ENCODE measurements around the gene PACSIN3. TPM values are rescaled to one million over a fixed set of nuclear protein-coding genes. Genes with fewer than 3 reads are reported as not detected.

Gene PACSIN3
- total and polyA plus RNA-seq, 2 of the 13 experiments (the other 11 are each of a cell fraction or from before 2014, with no cell fraction given) = 47.9 to 93.3 TPM

GRCh38 chr11:47186700-47187695 lies 764 bp upstream of the PACSIN3 start (continued):
- TF ChIP-seq ZNF326 (CRISPR knock-in tag; IDR thresholded peaks at IDR 0.05; ENCODE audit: borderline replicate concordance) (0 out of 2 replicates have a peak, but pooled peaks have one; percentile 85), ZNF207 (IDR thresholded peaks at IDR 0.05; ENCODE audit: borderline replicate concordance) (no peak), NONO (IDR thresholded peaks at IDR 0.05) (no peak), NONO (CRISPR knock-in tag; conservative IDR thresholded peaks at IDR 0.05) (peak; percentile 76), ASH2L (IDR thresholded peaks at IDR 0.05; ENCODE audit: insufficient read length, low read depth, low read length) (peak; percentile 23), ZNF761 (CRISPR knock-in tag; conservative IDR thresholded peaks at IDR 0.05) (no peak), ZNF572 (CRISPR knock-in tag; IDR thresholded peaks at IDR 0.05) (no peak), ZNF557 (CRISPR knock-in tag; IDR thresholded peaks at IDR 0.05) (no peak), PTBP1 (IDR thresholded peaks at IDR 0.05; ENCODE audit: low read depth, low read length, poor library complexity, severe bottlenecking) (no peak), CTCF (CRISPR knock-in tag; IDR thresholded peaks at IDR 0.05) (peak; percentile 61), ZNF275 (CRISPR knock-in tag; IDR thresholded peaks at IDR 0.05; ENCODE audit: borderline replicate concordance) (no peak), ZUFSP (CRISPR knock-in tag; IDR thresholded peaks at IDR 0.05; ENCODE audit: borderline replicate concordance) (no peak), KLF6 (CRISPR knock-in tag; IDR thresholded peaks at IDR 0.05) (no peak), SUZ12 (IDR thresholded peaks at IDR 0.05; ENCODE audit: low read depth, low read length) (no peak), HOXA5 (CRISPR knock-in tag; IDR thresholded peaks at IDR 0.05) (no peak), ZNF468 (CRISPR knock-in tag; IDR thresholded peaks at IDR 0.05) (no peak), MYPOP (CRISPR knock-in tag; IDR thresholded peaks at IDR 0.05) (peak; percentile 98), JUNB (CRISPR knock-in tag; IDR thresholded peaks at IDR 0.05; ENCODE audit: borderline replicate concordance) (0 out of 2 replicates have a peak, but pooled peaks have one; percentile 8), ZBTB38 (CRISPR knock-in tag; IDR thresholded peaks at IDR 0.05) (no peak; the same call in 1 of the 2 replicates), ZNF839 (CRISPR knock-in tag; IDR thresholded peaks at IDR 0.05; ENCODE audit: borderline replicate concordance) (no peak), LBX2 (CRISPR knock-in tag; IDR thresholded peaks at IDR 0.05; ENCODE audit: borderline replicate concordance) (no peak), WIZ (CRISPR knock-in tag; IDR thresholded peaks at IDR 0.05) (no peak)
